Mucosa of descending colon (tissue), 3 donors: ENCODE data around the gene HES6. TPM values are rescaled to one million over a fixed set of nuclear protein-coding genes. Genes with fewer than 3 reads are reported as not detected.

Source experiments
- ATAC-seq: fragments of 200-7000 bp; cut with Tn5 transposase; one replicate; pipeline ENCODE4 v1.9.1; 2020; ENCODE audit warnings: mild to moderate bottlenecking, moderate library complexity
- DNase-seq, 3 donors: peaks; one replicate each; pipeline ENCODE4 v3.0.0-alpha.2; 2020
- H3K36me3 ChIP-seq: fragments of 200-600 bp; one replicate; pipeline ENCODE4 v1.8.0; 2021; ENCODE audit warnings: low read depth, mild to moderate bottlenecking
- H3K4me1 ChIP-seq: fragments of 200-600 bp; one replicate; pipeline ENCODE4 v1.8.0; 2021; ENCODE audit warnings: low read depth, mild to moderate bottlenecking
- H3K4me3 ChIP-seq: fragments of 200-600 bp; one replicate; pipeline ENCODE4 v1.8.0; 2021; ENCODE audit warnings: mild to moderate bottlenecking
- H3K9me3 ChIP-seq: fragments of 200-600 bp; one replicate; pipeline ENCODE4 v1.8.0; 2021; ENCODE audit warnings: mild to moderate bottlenecking
- CTCF ChIP-seq: fragments of 200-600 bp; IDR thresholded peaks from one replicate; pipeline ENCODE4 v1.8.0; 2022; ENCODE audit warnings: antibody characterized with exemption, mild to moderate bottlenecking
- intact Hi-C, 2 donors: fragments of 100-400 bp; cut with DNase I in 1 of 2; cut with micrococcal nuclease in 1 of 2; formaldehyde crosslinking; loops; one replicate each; pipeline versions ENCODE4 v1.11.0 to v1.11.1; 2022; cut with DNase I, micrococcal nuclease
- total RNA-seq, 3 donors: library from RNA; stranded (reverse); fragmentation: NEBNext Ultra II Directional in 2 of 3; extraction: Animal tissue kit (Norgen Biotek cat#: 25700) in 2 of 3; gene quantifications; one replicate each; pipeline versions ENCODE4 v1.2.1 to v1.2.4, GENCODE V29; 2021 to 2023
- donor health status: DM: no; HTN: no; CAD: no; lungs with moderate emphysema.
- donor health status: DM: no; HTN: no; CAD: no.
- donor health status: DM: no; HTN: yes; CAD: no.

The HES6 gene
- total RNA-seq, 3 donors from 2014 or later = 21.9 to 63.5 (median 25.7) TPM

GRCh38 chr2:238238311-238238765 is 1.5 kb downstream of the HES6 start:
- intact Hi-C loops = no loop called here
- Histone ChIP-seq H3K9me3 (no peaks in the 10 kb centered on the region), H3K36me3 (no peaks in the 10 kb centered on the region), H3K4me3 (no peak overlapping the region), H3K4me1 (peaks cover 24% of the 10 kb centered on the region)
- no peak for TF ChIP-seq CTCF
- no peak for ATAC-seq
- DNase-seq = no peak

GRCh38 chr2:238237431-238238135 is 2.3 kb downstream of the HES6 start:
- Histone ChIP-seq H3K4me3 (no peak overlapping the region), H3K4me1 (peaks cover 17% of the 10 kb centered on the region), H3K9me3 (no peaks in the 10 kb centered on the region), H3K36me3 (no peaks in the 10 kb centered on the region)
- ATAC-seq (no peak), DNase-seq (no peak)
- intact Hi-C loops = no loop called here
- TF ChIP-seq CTCF = no peak

- no peak for ATAC-seq
- no peak for TF ChIP-seq CTCF
- intact Hi-C loops = no loop called here
Observed at GRCh38 chr2:238236571-238236970, 3.3 kb downstream of the HES6 start.

GRCh38 chr2:238235856-238236255 is 4.0 kb downstream of the HES6 start:
- Histone ChIP-seq H3K36me3 (no peaks in the 10 kb centered on the region), H3K4me3 (no peak overlapping the region), H3K9me3 (no peaks in the 10 kb centered on the region), H3K4me1 (peaks cover 9% of the 10 kb centered on the region)
- ATAC-seq = no peak
- DNase-seq = no peak
- no peak for TF ChIP-seq CTCF
- intact Hi-C loops = no loop called here

More at GRCh38 chr2:238236571-238236970, 3.3 kb downstream of the HES6 start:
- Histone ChIP-seq H3K4me1 (peaks cover 9% of the 10 kb centered on the region), H3K4me3 (no peak overlapping the region), H3K36me3 (no peaks in the 10 kb centered on the region), H3K9me3 (no peaks in the 10 kb centered on the region)
- DNase-seq = no peak

DNA sequence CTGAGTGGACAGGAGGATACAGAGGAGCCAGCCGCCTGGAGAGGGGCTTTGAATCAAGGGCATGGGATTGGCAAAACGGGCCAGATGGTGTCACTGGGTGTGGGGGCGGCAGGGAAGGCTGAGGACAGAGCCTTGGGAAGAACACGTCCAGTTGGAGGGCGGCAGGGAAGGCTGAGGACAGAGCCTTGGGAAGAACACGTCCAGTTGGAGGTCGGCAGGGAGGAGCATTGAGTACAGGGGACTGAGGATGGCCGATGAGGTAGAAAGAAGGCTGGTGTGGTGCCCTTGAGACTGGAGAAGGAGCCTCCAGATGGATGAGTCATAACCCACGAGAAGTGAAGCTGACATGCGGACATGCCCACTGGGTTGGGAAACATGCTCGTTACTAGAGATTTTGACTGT is 4.5 kb downstream of the HES6 start:
- Histone ChIP-seq H3K4me1 (peaks cover 7% of the 10 kb centered on the region), H3K9me3 (no peaks in the 10 kb centered on the region), H3K4me3 (no peak overlapping the region), H3K36me3 (no peaks in the 10 kb centered on the region)
- DNase-seq = no peak
- no peak for ATAC-seq
- intact Hi-C loops = no loop called here
- no peak for TF ChIP-seq CTCF
